ENCODE results near the gene ZNF385B. TPM values are rescaled to one million over a fixed set of nuclear protein-coding genes. Genes with fewer than 3 reads are reported as not detected.

Gene ZNF385B
- total RNA-seq, 1 experiment from 2014 or later, result 0.77 TPM

GRCh38 chr2:179512281-179513035 is 349.0 kb downstream of the ZNF385B start:
- peaks cover 5% of the 10 kb centered on the region; the same call in 1 of the 2 replicates for H3K9me3 ChIP-seq
- no peak overlapping the region for H3K4me3 Mint-ChIP-seq (ENCODE audit: unreplicated experiment)
- H3K4me1 ChIP-seq, result no peaks in the 10 kb centered on the region
- no peaks in the 10 kb centered on the region for H3K36me3 ChIP-seq (ENCODE audit: control insufficient read depth, insufficient read depth, low read length)
- intact Hi-C loops (cut with micrococcal nuclease; ENCODE audit: unreplicated experiment), result no loop called here
- TF ChIP-seq CTCF (IDR thresholded peaks at IDR 0.05; ENCODE audit: insufficient read depth in 1 of 2, low read depth in 1 of 2, low read length in 1 of 2, severe bottlenecking in 1 of 2, unreplicated experiment in 1 of 2), result no peak
- H3K4me1 Mint-ChIP-seq (ENCODE audit: low read depth, unreplicated experiment), result no peaks in the 10 kb centered on the region
- no peak overlapping the region for H3K4me3 ChIP-seq (ENCODE audit: low read depth, low read length)
- no peaks in the 10 kb centered on the region for H3K27me3 ChIP-seq (replicated peaks; ENCODE audit: control insufficient read depth, insufficient read depth, low read length)
- no peak for DNase-seq
- no peaks in the 10 kb centered on the region for H3K27me3 Mint-ChIP-seq (ENCODE audit: insufficient read depth, unreplicated experiment)
- ChIA-PET CTCF (no interaction called here), POLR2A (no interaction called here)
- BruUV-seq (replicated peaks), result no TSS peak
- H3K27ac Mint-ChIP-seq (ENCODE audit: unreplicated experiment), result no peak overlapping the region
- H3K9me3 Mint-ChIP-seq (ENCODE audit: unreplicated experiment), result peaks cover 13% of the 10 kb centered on the region
- H3K36me3 Mint-ChIP-seq (ENCODE audit: insufficient read depth, unreplicated experiment), result no peaks in the 10 kb centered on the region

GRCh38 chr2:179511105-179511789 is 350.2 kb downstream of the ZNF385B start:
- Histone ChIP-seq H3K36me3 (ENCODE audit: control insufficient read depth, insufficient read depth, low read length) (no peaks in the 10 kb centered on the region), H3K4me1 (no peaks in the 10 kb centered on the region), H3K4me3 (ENCODE audit: low read depth, low read length) (no peak overlapping the region), H3K9me3 (peaks cover 5% of the 10 kb centered on the region; the same call in 1 of the 2 replicates), H3K27me3 (replicated peaks; ENCODE audit: control insufficient read depth, insufficient read depth, low read length) (no peaks in the 10 kb centered on the region)
- no peak for DNase-seq
- no TSS peak for BruUV-seq (replicated peaks)
- H3K27ac Mint-ChIP-seq (ENCODE audit: unreplicated experiment), result no peak overlapping the region
- POLR2A ChIA-PET, result no interaction called here
- no peaks in the 10 kb centered on the region for H3K4me1 Mint-ChIP-seq (ENCODE audit: low read depth, unreplicated experiment)
- CTCF ChIA-PET, result no interaction called here
- H3K27me3 Mint-ChIP-seq (ENCODE audit: insufficient read depth, unreplicated experiment), result no peaks in the 10 kb centered on the region
- no peak for TF ChIP-seq CTCF (IDR thresholded peaks at IDR 0.05; ENCODE audit: insufficient read depth in 1 of 2, low read depth in 1 of 2, low read length in 1 of 2, severe bottlenecking in 1 of 2, unreplicated experiment in 1 of 2)
- H3K9me3 Mint-ChIP-seq (ENCODE audit: unreplicated experiment), result peaks cover 13% of the 10 kb centered on the region
- no peaks in the 10 kb centered on the region for H3K36me3 Mint-ChIP-seq (ENCODE audit: insufficient read depth, unreplicated experiment)
- no peak overlapping the region for H3K4me3 Mint-ChIP-seq (ENCODE audit: unreplicated experiment)
- intact Hi-C loops (cut with micrococcal nuclease; ENCODE audit: unreplicated experiment), result no loop called here

GRCh38 chr2:179495315-179495714 is 366.1 kb downstream of the ZNF385B start:
- no peak for TF ChIP-seq CTCF (IDR thresholded peaks at IDR 0.05; ENCODE audit: insufficient read depth in 1 of 2, low read depth in 1 of 2, low read length in 1 of 2, severe bottlenecking in 1 of 2, unreplicated experiment in 1 of 2)
- Mint-ChIP-seq H3K4me1 (ENCODE audit: low read depth, unreplicated experiment) (no peaks in the 10 kb centered on the region), H3K9me3 (ENCODE audit: unreplicated experiment) (peaks cover 10% of the 10 kb centered on the region), H3K27ac (ENCODE audit: unreplicated experiment) (no peak overlapping the region), H3K36me3 (ENCODE audit: insufficient read depth, unreplicated experiment) (no peaks in the 10 kb centered on the region), H3K4me3 (ENCODE audit: unreplicated experiment) (no peak overlapping the region), H3K27me3 (ENCODE audit: insufficient read depth, unreplicated experiment) (no peaks in the 10 kb centered on the region)
- intact Hi-C loops (cut with micrococcal nuclease; ENCODE audit: unreplicated experiment), result no loop called here
- Histone ChIP-seq H3K4me3 (ENCODE audit: low read depth, low read length) (no peak overlapping the region), H3K4me1 (no peaks in the 10 kb centered on the region), H3K27me3 (replicated peaks; ENCODE audit: control insufficient read depth, insufficient read depth, low read length) (no peaks in the 10 kb centered on the region), H3K9me3 (peaks cover 3% of the 10 kb centered on the region; the same call in 1 of the 2 replicates), H3K36me3 (ENCODE audit: control insufficient read depth, insufficient read depth, low read length) (no peaks in the 10 kb centered on the region)
- no TSS peak for BruUV-seq (replicated peaks)
- DNase-seq, result no peak
- ChIA-PET POLR2A (no interaction called here), CTCF (no interaction called here)

Measured in Caco-2 (cell line).